ENCODE data around the gene SS18L1.

DNA sequence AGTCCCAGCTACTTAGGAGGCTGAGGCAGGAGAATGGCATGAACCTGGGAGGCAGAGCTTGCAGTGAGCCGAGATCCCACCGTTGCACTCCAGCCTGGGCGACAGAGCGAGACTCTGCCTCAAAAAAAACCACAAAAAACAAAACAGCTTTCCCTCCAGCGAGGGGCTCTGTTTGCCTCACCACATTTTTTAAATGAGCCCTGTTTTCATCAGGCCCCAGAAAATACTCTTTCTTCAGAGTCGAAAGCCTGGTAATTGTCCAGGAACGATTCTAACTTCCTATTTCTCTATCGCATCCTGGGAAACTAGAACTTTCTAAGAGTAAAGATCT, 51.5 kb downstream of the SS18L1 start:
- TF ChIP-seq, protein P1, sequence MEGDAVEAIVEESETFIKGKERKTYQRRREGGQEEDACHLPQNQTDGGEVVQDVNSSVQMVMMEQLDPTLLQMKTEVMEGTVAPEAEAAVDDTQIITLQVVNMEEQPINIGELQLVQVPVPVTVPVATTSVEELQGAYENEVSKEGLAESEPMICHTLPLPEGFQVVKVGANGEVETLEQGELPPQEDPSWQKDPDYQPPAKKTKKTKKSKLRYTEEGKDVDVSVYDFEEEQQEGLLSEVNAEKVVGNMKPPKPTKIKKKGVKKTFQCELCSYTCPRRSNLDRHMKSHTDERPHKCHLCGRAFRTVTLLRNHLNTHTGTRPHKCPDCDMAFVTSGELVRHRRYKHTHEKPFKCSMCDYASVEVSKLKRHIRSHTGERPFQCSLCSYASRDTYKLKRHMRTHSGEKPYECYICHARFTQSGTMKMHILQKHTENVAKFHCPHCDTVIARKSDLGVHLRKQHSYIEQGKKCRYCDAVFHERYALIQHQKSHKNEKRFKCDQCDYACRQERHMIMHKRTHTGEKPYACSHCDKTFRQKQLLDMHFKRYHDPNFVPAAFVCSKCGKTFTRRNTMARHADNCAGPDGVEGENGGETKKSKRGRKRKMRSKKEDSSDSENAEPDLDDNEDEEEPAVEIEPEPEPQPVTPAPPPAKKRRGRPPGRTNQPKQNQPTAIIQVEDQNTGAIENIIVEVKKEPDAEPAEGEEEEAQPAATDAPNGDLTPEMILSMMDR (IDR thresholded peaks at IDR 0.05), result no peak
- no peak for TF ChIP-seq POLR2AphosphoS5 (IDR thresholded peaks at IDR 0.05)
- TF ChIP-seq POLR2A (IDR thresholded peaks at IDR 0.05), result no peak
- no peak for TF ChIP-seq EP300 (IDR thresholded peaks at IDR 0.05; ENCODE audit: low read depth)
